Mesendoderm (in vitro differentiated cells): ENCODE data around the gene TFCP2L1.

Experiments used
- DNase-seq: peaks from one replicate; pipeline ENCODE4 v3.0.0; 2013
- H2AK5ac ChIP-seq: 2 replicates; pipeline ENCODE4 v1.6.1; 2013; ENCODE audit warnings: low read length, inconsistent platforms
- H2BK120ac ChIP-seq: 2 replicates; pipeline ENCODE4 v1.6.1; 2013; ENCODE audit warnings: low read depth, mild to moderate bottlenecking, low read length, moderate library complexity, mixed read lengths
- H2BK15ac ChIP-seq: replicated peaks from 2 replicates; pipeline ENCODE4 v1.6.1; 2013; ENCODE audit warnings: low read depth, mild to moderate bottlenecking, moderate library complexity
- H2BK5ac ChIP-seq: 2 replicates; pipeline ENCODE4 v1.6.1; 2013; ENCODE audit warnings: low read length, inconsistent platforms
- H3K18ac ChIP-seq: 2 replicates; pipeline ENCODE4 v1.6.1; 2013; ENCODE audit warnings: mild to moderate bottlenecking, low read length, mixed read lengths
- H3K23ac ChIP-seq: one replicate; pipeline ENCODE4 v1.6.1; 2013; ENCODE audit warnings: low read length
- H3K27ac ChIP-seq: 2 replicates; pipeline ENCODE4 v1.5.1; 2013; ENCODE audit warnings: low read depth, mild to moderate bottlenecking, inconsistent platforms, low read length, moderate library complexity
- H3K27me3 ChIP-seq: 2 replicates; pipeline ENCODE4 v1.6.1; 2013; ENCODE audit warnings: low read length, control low read depth, mild to moderate bottlenecking, inconsistent platforms; ENCODE audit not compliant: insufficient read depth, poor library complexity
- H3K36me3 ChIP-seq: 2 replicates; pipeline ENCODE4 v1.6.1; 2013; ENCODE audit warnings: low read length, inconsistent platforms; ENCODE audit not compliant: control insufficient read depth, insufficient read depth
- H3K4ac ChIP-seq: one replicate; pipeline ENCODE4 v1.6.1; 2013; ENCODE audit warnings: low read depth, mild to moderate bottlenecking, low read length, moderate library complexity
- H3K4me1 ChIP-seq: 2 replicates; pipeline ENCODE4 v1.6.1; 2013; ENCODE audit warnings: low read depth, low read length, inconsistent platforms; ENCODE audit not compliant: control insufficient read depth
- H3K4me2 ChIP-seq: 2 replicates; pipeline ENCODE4 v1.6.1; 2013; ENCODE audit warnings: low read length
- H3K4me3 ChIP-seq: 2 replicates; pipeline ENCODE4 v1.5.1; 2013; ENCODE audit warnings: mild to moderate bottlenecking, low read length
- H3K56ac ChIP-seq: one replicate; pipeline ENCODE4 v1.6.1; 2013; ENCODE audit warnings: low read length
- H3K79me1 ChIP-seq: 2 replicates; pipeline ENCODE4 v1.6.1; 2013; ENCODE audit warnings: low read length, inconsistent platforms
- H3K79me2 ChIP-seq: 2 replicates; pipeline ENCODE4 v1.6.1; 2013; ENCODE audit warnings: mild to moderate bottlenecking, low read length; ENCODE audit not compliant: control insufficient read depth, insufficient read depth
- H3K9ac ChIP-seq: 2 replicates; pipeline ENCODE4 v1.6.1; 2013; ENCODE audit warnings: low read length, inconsistent platforms
- H4K5ac ChIP-seq: one replicate; pipeline ENCODE4 v1.6.1; 2013; ENCODE audit warnings: low read length
- H4K8ac ChIP-seq: one replicate; pipeline ENCODE4 v1.6.1; 2013; ENCODE audit warnings: low read depth, mild to moderate bottlenecking, control low read depth, low read length, moderate library complexity
- WGBS: extraction: QIAGEN DNeasy Blood & Tissue Kit; methylation state at CpG from one replicate; pipeline ENCODE4 v1.1.7; 2013; ENCODE audit warnings: low lambda C conversion rate, missing lambda C conversion rate; ENCODE audit not compliant: insufficient coverage; ENCODE audit errors: extremely low coverage; 5-methylcytosine and 5-hydroxymethylcytosine counted together

The TFCP2L1 gene

GRCh38 chr2:121294881-121295840 lies 10.2 kb upstream of the TFCP2L1 start:
- Histone ChIP-seq H3K4me1 (no peaks in the 10 kb centered on the region), H3K36me3 (no peaks in the 10 kb centered on the region), H3K4me3 (no peak overlapping the region), H2BK120ac (no peak overlapping the region), H2AK5ac (no peak overlapping the region), H4K5ac (no peak overlapping the region), H3K56ac (no peak overlapping the region), H3K9ac (no peak overlapping the region), H3K4ac (no peak overlapping the region), H4K8ac (no peak overlapping the region), H3K4me2 (no peak overlapping the region), H3K18ac (no peak overlapping the region), H3K27me3 (no peaks in the 10 kb centered on the region), H3K27ac (no peak overlapping the region), H3K79me1 (no peaks in the 10 kb centered on the region), H2BK5ac (no peak overlapping the region), H3K79me2 (no peaks in the 10 kb centered on the region), H3K23ac (no peak overlapping the region), H2BK15ac (no peak overlapping the region)
- no peak for DNase-seq
- no CpG with 5 or more reads among the region's 9 CpGs for WGBS

GRCh38 chr2:121293450-121294325 lies 8.7 kb upstream of the TFCP2L1 start:
- H3K4me1 ChIP-seq, result no peaks in the 10 kb centered on the region
- no peak overlapping the region for H3K56ac ChIP-seq
- no peaks in the 10 kb centered on the region for H3K36me3 ChIP-seq
- H3K9ac ChIP-seq, result no peak overlapping the region
- WGBS, result no CpG with 5 or more reads among the region's 14 CpGs
- H3K27me3 ChIP-seq, result no peaks in the 10 kb centered on the region
- H3K79me2 ChIP-seq, result no peaks in the 10 kb centered on the region
- no peak overlapping the region for H2BK5ac ChIP-seq
- H3K4me2 ChIP-seq, result no peak overlapping the region
- no peak overlapping the region for H2BK15ac ChIP-seq
- H2BK120ac ChIP-seq, result no peak overlapping the region
- H3K23ac ChIP-seq, result no peak overlapping the region
- no peak overlapping the region for H4K5ac ChIP-seq
- H4K8ac ChIP-seq, result no peak overlapping the region
- no peak overlapping the region for H3K4me3 ChIP-seq
- H3K27ac ChIP-seq, result no peak overlapping the region
- H2AK5ac ChIP-seq, result no peak overlapping the region
- H3K79me1 ChIP-seq, result no peaks in the 10 kb centered on the region
- DNase-seq, result no peak
- no peak overlapping the region for H3K4ac ChIP-seq
- no peak overlapping the region for H3K18ac ChIP-seq

- Histone ChIP-seq H3K36me3 (no peaks in the 10 kb centered on the region), H3K18ac (no peak overlapping the region), H3K4me2 (no peak overlapping the region), H3K23ac (no peak overlapping the region), H3K4me3 (no peak overlapping the region), H3K79me2 (no peaks in the 10 kb centered on the region), H3K27me3 (no peaks in the 10 kb centered on the region), H2BK120ac (no peak overlapping the region), H2BK5ac (no peak overlapping the region), H3K27ac (no peak overlapping the region), H4K5ac (no peak overlapping the region), H2AK5ac (no peak overlapping the region), H2BK15ac (no peak overlapping the region), H3K9ac (no peak overlapping the region), H3K56ac (no peak overlapping the region), H3K79me1 (no peaks in the 10 kb centered on the region), H3K4ac (no peak overlapping the region), H3K4me1 (no peaks in the 10 kb centered on the region), H4K8ac (no peak overlapping the region)
- no CpG with 5 or more reads among the region's 5 CpGs for WGBS
- no peak for DNase-seq
Measured at GRCh38 chr2:121291251-121291580, 6.2 kb upstream of the TFCP2L1 start.

- no peak for DNase-seq
- no peak overlapping the region for H3K27ac ChIP-seq
- no peaks in the 10 kb centered on the region for H3K79me1 ChIP-seq
- no peak overlapping the region for H2AK5ac ChIP-seq
- H4K8ac ChIP-seq, result no peak overlapping the region
- H3K4me3 ChIP-seq, result no peak overlapping the region
- H3K56ac ChIP-seq, result no peak overlapping the region
- no peak overlapping the region for H2BK15ac ChIP-seq
- peaks cover 4% of the 10 kb centered on the region for H3K27me3 ChIP-seq
- no peaks in the 10 kb centered on the region for H3K79me2 ChIP-seq
- H3K4me1 ChIP-seq, result no peaks in the 10 kb centered on the region
- no peak overlapping the region for H4K5ac ChIP-seq
- no peak overlapping the region for H3K9ac ChIP-seq
- no peak overlapping the region for H2BK5ac ChIP-seq
- no peak overlapping the region for H3K4me2 ChIP-seq
- WGBS, result no CpG with 5 or more reads among the region's 5 CpGs
- H3K36me3 ChIP-seq, result no peaks in the 10 kb centered on the region
- no peak overlapping the region for H3K23ac ChIP-seq
- no peak overlapping the region for H3K4ac ChIP-seq
- no peak overlapping the region for H2BK120ac ChIP-seq
- no peak overlapping the region for H3K18ac ChIP-seq
Measured at GRCh38 chr2:121289271-121289670, 4.3 kb upstream of the TFCP2L1 start.

GRCh38 chr2:121288454-121289231 lies 3.6 kb upstream of the TFCP2L1 start:
- Histone ChIP-seq H2AK5ac (no peak overlapping the region), H3K4me1 (no peaks in the 10 kb centered on the region), H4K8ac (no peak overlapping the region), H4K5ac (no peak overlapping the region), H3K36me3 (no peaks in the 10 kb centered on the region), H3K79me2 (no peaks in the 10 kb centered on the region), H2BK5ac (no peak overlapping the region), H3K27me3 (peaks cover 9% of the 10 kb centered on the region), H3K79me1 (no peaks in the 10 kb centered on the region), H3K56ac (no peak overlapping the region), H2BK120ac (no peak overlapping the region), H3K4me3 (no peak overlapping the region), H3K4me2 (no peak overlapping the region), H3K27ac (no peak overlapping the region), H3K9ac (no peak overlapping the region), H3K23ac (no peak overlapping the region), H3K4ac (no peak overlapping the region), H3K18ac (no peak overlapping the region), H2BK15ac (no peak overlapping the region)
- no CpG with 5 or more reads among the region's 12 CpGs for WGBS
- no peak for DNase-seq
